Adrenal gland (tissue), 5 donors: ENCODE data around the gene GTF2A2.

ENCODE experiments used
- POLR2A ChIP-seq, 2 donors: fragments of 450-650 bp; IDR thresholded peaks; one replicate each; pipeline ENCODE4 v1.6.1; 2017; ENCODE audit warnings: antibody characterized with exemption in 2 of 2, mild to moderate bottlenecking in 2 of 2, moderate library complexity in 1 of 2
- TF ChIP-seq, protein P1 (sequence below), 6 experiments: fragments of 450-650 bp in 4 of 6; fragments of 200-600 bp in 2 of 6; sonication (generic) in 1 of 6; IDR thresholded peaks; 1 replicate in 5 of 6; 2 replicates in 1 of 6; pipeline versions ENCODE4 v1.5.1 to v1.8.0; 2016 to 2021; ENCODE audit warnings: antibody characterized with exemption in 6 of 6, mild to moderate bottlenecking in 2 of 6, moderate library complexity in 1 of 6
- donor health status: DM: no; HTN: no; CAD: no.

DNA sequence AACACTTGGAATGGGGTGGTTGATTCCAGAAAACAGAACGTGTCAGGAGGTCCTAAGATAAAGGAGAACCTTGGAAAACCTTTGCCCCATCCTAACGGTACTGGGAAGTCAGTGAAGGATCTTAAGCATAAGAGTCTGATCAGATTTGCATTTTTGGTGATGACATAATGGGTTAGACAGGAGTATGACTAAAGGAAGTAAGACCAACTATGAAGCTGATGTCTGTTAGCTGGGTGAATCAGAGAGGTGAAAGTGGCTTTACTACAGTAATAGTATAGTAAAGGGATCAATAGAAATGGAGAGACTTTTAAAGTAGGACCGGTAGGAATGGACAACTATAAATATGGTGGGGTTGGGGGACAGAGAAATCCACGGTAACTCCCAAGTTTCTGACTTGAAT lies 12.6 kb downstream of the GTF2A2 start:
- TF ChIP-seq, protein P1, sequence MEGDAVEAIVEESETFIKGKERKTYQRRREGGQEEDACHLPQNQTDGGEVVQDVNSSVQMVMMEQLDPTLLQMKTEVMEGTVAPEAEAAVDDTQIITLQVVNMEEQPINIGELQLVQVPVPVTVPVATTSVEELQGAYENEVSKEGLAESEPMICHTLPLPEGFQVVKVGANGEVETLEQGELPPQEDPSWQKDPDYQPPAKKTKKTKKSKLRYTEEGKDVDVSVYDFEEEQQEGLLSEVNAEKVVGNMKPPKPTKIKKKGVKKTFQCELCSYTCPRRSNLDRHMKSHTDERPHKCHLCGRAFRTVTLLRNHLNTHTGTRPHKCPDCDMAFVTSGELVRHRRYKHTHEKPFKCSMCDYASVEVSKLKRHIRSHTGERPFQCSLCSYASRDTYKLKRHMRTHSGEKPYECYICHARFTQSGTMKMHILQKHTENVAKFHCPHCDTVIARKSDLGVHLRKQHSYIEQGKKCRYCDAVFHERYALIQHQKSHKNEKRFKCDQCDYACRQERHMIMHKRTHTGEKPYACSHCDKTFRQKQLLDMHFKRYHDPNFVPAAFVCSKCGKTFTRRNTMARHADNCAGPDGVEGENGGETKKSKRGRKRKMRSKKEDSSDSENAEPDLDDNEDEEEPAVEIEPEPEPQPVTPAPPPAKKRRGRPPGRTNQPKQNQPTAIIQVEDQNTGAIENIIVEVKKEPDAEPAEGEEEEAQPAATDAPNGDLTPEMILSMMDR (IDR thresholded peaks at IDR 0.05): no peak
- no peak for TF ChIP-seq POLR2A (IDR thresholded peaks at IDR 0.05)
